GM18870 (cell line): ENCODE results near the gene PAWR.
"Not testable (repeated sequence)": the region's sequence is repeated elsewhere in the genome, so short reads cannot be mapped to it uniquely, and the experiment has no call there.

Experiments
- ATAC-seq: cut with Tn5 transposase; IDR thresholded peaks from one replicate; pipeline ENCODE4 v1.9.1; 2021; ENCODE audit warnings: moderate library complexity; ENCODE audit not compliant: unreplicated experiment

Gene PAWR

DNA sequence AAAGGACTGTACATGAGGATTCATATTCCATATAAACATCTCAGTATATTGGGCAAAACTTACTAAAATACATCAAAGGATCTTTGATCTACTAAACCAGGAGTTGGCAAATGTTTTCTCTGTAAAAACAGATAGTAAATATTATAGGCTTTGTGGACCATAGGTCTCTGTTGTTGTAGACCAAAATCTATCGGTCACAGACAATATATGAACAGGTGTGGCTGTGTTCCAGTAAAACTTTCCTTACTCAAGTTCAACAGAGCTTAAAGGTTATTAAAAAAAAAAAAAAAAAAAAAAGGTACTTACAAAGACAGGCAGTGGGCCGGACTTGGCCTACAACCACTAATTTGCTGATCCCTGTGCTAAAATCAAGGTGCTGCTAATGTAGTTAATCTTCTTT lies 40.3 kb downstream of the PAWR start:
- no peak for ATAC-seq

DNA sequence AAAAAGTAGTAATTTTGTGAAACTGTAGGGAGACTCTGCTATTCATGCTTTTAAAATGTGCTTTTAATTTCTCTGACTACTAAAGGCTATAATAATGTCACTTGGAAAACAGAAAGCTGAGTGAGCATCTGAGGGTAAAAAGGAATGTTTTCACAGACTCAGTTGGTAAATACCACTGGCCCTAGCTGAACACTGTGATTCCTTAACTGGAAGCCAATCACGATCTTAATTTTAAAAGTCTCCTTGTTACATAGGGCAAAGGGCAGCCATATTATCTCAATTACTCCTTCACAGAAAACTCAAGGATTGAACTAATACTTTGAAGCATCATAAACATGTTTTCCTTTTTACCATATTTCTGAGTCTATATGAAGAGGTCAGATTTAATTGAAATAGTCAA lies 41.9 kb downstream of the PAWR start:
- no peak for ATAC-seq

DNA sequence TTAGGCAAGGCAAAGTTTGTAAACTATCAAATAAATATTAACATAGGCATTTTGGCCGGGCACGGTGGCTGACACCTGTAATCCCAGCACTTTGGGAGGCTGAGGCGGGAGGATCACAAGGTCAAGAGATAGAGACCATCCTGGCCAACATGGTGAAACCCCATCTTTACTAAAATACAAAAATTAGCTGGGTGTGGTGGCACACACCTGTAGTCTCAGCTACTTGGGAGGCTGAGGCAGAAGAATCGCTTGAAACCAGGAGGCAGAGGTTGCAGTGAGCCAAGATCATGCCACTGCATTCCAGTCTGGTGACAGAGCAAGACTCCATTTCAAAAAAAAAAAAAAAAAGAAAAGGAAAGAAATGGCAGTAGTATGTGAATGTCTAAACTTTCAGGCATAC lies 43.9 kb downstream of the PAWR start:
- not testable (repeated sequence) for ATAC-seq

DNA sequence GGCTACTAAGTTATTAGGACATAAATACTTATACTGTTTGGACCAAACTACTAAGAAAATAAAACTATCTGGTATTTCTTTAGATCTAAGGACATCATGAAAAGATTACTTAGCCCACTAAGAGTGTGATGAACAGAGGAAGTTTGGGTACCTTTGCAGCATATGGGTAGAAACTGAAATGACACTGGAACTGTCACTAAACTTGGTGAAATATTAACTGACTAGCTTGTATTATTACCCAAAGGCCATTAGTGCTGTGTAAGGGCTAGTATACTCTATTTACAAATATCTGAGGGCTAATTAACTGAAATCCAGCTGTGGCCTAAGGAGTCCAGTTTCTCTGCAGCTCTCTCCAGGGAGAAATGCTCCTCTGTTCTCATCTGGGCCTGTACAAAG lies 45.5 kb downstream of the PAWR start:
- peak; percentile 98 for ATAC-seq

DNA sequence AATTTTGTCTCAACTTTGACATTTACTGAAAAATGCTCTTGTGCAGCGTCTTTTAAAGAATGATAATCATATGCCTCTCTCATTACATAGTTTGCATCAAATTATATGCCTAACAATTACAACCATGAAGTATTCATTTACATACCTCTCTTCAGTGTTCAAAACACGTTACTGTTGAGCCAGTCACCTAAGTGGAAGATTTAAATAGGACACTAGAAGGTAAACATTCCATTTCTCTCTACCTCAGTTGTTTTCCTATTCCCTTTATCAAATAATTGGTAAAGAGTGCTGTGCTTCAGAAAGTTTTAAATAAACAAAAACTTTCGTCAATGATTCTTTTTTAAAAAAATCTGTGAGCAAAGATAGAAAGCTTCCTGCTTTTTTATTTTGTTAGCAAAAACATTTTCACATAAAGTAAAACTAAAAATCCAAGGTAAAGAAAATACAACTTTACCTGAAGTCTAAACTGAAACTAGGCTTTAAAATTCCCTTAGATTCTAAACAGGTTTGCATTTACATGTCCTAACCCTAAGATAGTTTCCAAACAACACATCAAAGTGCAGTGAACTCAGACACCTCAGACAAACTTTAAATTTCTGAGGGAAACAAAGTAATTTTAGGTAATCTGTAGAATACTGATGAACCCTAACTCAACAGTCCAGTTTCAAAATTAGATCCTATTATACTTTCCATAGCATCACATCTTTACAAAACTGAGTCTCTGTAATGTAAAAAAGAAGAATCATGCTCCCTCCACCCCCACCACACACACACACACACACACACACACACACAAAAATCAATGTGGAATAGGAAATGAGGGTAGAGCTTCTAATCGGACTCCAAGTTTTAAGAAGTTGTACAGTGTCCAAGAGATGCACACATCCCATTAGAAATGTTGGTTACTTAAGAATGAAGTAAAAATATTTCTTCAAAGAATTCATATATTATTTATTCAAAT lies 46.2 kb downstream of the PAWR start:
- peak; percentile 24 for ATAC-seq

DNA sequence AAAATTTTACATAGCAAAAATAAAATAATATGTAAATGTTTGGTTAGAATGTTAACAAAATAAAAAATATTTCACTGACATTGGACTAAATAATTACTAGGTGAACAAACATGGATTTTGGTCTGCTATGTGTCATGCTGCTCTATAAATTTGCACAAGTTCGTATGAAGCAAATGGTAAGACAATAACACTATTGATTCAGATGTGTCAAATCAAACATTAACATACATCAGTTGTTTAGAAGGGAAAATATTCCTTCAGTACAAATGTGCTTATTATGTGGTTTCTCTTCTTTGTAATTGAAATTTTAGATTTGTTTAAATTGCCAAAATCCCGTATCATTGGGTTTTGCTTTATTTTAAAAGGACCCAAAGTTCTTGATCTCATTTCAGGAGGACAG lies 46.9 kb downstream of the PAWR start:
- ATAC-seq, result no peak

DNA sequence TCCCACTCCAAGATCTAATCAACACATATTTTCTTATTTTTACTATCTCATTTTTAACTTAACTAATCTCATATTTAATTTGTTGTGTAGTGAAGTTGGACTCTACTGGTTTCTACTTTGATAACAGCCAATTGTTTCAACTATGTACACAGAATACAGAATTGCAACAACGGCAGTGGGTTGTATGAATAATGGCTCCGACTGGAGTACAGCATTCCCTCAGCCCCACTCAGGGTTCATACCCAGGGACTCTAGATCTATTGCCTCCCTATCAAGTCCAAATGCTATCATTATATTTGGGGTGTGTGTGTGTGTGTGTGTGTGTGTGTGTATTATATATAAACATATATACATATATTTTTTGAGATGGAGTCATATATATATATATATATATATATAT lies 52.3 kb downstream of the PAWR start:
- ATAC-seq, result no peak

DNA sequence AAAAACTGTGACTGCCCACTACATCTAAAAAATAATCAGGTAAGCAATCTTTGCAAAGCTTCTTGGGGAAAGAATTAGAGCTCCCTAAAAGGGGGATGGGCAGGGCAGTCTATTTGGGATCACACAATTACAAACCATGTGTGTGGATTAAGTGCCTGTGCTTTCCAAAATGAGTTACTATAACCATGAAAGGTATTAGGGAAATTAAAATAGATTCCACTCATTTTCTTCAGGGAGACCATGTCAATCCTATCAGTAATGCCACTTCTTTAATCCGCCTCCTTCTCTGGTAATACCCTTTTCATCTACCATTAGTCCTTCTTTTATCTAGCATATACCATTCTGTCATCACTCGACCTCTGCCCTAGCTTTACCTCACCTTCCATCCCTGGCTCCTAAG lies 53.7 kb downstream of the PAWR start:
- no peak for ATAC-seq

DNA sequence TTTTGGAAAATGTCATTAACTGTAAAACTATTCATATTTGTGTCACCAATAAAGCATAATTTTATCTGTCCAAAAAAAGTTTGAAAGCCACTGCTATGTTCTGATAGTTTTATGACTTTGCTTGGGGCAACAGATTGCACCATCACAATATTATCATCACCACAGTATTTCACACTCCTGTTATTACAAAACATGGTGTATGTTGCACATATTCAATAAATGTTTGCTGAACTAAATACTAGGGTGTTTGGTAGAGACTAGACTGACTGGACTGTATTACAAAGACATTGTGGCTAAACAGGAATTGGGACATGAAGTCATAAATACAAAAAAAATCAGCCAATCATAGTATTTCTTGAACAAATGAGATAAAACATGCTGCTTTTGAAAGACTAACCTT lies 55.1 kb downstream of the PAWR start:
- no peak for ATAC-seq

DNA sequence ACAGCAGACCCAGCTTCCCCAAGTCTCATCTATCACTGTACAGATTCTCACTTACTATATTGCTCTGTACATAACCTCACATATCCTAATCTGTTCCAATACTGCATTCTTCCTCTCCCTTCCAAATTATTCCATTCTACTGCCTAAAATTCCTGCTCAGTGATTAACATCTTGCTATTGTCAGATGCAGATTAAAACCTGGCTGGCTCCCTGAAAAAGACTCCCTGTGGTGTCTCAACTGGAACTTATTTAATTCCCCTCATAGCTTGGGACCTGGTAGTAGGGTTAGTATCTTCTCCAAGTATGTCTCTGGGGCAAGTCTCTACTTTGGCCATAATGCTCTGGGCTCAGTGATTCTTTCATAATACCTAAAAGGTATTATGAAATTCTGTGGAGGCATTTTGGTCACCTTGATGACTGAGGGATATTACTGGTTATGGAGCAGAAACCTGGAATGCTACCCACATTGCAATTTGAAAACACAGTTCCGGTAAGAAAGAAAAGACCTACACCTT lies 55.8 kb downstream of the PAWR start:
- no peak for ATAC-seq

DNA sequence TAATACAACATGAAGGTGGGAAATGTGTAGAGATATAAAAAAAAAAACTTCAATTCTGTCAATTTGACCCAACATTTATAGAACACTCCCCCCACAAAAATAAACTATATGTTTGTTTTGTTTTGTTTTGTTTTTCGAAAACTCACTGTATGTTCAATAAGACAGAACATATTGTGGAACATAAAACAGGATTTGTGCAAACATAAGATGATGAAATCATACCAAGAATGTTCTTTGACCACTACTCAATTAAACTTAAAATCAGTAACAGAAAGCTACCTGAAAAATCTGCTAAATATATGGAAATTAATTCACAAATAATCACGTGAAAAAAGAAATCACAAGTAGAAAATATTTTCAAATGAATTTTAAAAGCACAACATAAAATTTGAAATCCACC lies 61.2 kb downstream of the PAWR start:
- no peak for ATAC-seq

DNA sequence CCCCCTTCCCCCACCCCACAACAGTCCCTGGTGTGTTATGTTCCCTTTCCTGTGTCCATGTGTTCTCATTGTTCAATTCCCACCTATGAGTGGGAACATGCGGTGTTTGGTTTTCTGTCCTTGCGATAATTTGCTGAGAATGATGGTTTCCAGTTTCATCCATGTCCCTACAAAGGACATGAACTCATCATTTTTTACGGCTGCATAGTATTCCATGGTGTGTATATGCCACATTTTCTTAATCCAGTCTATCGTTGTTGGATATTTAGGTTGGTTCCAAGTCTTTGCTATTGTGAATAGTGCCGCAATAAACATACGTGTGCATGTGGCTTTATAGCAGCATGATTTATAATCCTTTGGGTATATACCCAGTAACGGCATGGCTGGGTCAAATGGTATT lies 64.0 kb downstream of the PAWR start:
- ATAC-seq, result not testable (repeated sequence)

DNA sequence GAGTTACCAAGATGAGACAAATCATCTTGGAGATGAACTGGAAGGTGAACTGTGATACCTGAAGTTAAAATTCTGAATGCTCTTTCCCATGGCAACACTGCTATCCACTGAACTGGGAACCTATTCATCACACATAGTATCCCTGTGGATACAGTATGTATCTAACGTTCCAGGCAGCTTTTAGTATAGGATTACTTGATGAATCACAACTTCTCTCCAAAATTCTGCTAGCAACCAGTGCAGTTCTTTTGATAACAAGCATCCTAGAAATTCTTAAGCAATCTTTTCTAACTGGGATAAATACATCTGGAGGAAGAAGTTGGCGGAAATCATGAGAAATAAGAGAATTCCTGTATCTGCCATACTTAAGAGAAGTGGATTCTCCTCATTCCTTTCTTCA lies 66.4 kb downstream of the PAWR start:
- ATAC-seq, result no peak

DNA sequence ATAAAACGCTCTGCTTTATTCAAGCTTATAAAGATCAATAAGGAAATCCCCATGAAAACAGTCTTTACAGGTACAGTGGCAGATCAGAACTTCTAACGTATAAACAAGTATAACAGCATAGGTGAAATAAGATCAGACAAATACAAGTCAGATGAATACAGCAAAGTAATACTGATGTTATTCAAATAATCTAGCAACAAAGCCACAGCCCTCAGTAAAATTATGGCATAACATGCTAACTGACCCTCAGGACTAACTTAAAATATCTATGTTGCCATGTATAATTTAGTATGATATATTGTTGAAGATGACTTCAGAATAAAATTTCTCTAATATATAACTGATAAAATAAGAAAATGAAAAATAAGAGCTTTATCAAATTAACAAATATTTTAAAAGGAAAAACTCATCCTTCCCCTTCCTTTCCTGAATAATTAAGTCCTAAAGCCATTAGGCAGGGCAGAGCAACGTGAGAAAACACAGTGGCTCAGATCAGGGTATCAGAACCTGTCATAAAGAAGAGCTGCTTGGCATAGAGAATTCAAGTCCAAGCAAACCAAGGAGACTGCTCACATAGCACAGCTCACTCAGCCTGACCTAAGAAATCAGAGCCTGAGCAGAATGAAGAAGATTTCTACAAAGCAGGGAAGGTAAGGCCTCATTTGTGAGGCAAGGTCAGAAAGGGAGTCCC lies 70.7 kb downstream of the PAWR start:
- ATAC-seq, result no peak

DNA sequence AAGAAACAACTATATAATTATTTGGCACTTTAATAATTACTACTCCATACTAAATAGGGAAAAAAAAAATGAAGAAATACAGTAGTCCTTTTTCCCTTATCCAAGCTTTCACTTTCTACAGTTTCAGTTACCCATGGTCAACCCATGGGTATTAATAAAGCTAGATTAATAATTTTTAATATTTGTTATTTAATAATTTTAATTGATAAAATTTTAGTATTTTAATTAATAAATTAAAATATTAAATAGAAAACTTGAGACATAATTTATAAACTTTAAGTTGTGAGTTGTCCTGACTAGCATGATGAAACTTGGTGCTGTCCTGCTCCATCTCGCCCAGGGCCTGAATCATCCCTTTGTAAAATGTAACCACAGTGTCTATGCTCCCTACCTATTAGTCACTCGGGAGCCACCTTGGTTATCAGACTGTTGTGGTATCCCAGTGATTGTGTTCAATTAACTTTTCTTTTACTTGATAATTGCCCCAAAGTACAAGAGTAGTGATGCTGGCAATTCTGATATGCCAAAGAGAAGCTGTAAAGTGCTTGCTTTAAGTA lies 71.8 kb downstream of the PAWR start:
- no peak for ATAC-seq

DNA sequence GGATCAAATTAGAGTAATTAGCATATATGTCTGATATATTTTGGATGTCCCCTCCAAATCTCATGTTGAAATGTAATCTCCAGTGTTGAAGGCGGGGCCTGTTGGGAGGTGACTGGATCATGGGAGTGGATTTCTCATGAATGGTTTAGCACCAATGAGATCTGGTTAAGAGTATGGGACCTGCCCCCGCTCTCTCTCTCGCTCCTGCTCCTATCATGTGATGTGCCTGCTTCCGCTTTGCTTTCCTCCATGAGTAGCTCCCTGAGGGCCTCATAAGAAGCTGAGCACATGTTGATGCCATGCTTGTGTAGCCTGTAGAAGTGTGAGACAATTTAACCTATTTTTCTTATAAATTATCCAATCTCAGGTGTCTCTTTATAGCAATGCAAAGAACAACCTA lies 73.1 kb downstream of the PAWR start:
- no peak for ATAC-seq

DNA sequence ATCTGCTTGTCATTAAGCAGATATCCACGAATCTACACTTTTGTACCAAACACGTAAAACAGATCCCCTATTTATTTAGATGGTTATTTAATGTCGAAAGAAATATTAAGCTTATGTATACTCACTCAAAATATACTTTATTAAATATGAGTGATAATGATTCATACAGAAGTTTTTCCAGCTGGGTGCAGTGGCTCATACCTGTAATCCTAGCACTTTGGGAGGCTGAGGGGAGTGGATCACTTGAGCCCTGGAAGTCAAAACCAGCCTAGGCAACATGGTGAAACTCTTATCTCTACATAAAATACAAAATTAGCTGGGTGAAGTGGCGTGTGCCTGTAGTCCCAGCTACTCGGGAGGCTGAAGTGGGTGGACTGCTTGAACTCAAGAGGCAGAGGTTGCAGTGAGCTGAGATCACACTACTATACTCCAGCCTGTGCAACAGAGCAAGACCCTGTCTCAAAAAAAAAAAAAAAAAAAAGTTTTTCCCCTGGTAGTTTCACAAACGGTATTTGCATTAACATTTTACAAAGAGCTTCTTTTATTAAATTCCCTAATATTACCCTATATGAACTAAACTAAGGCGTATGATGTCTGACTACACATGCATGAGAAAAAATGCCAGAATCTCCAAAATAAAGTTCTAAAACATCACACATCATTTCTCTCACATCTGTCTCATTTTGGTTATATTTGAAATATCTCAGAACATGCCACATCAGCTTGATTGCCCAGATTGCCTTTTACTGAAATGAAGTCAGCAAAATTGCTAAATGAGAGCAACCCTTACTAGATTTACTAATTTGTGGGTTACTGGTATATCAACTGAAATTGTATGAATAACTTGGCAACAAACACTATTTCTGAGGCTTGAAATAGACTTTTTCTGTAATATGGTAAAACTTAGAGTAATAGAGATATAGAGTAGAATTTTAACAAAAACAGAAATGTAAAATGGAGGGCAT lies 74.9 kb downstream of the PAWR start:
- ATAC-seq, result peak; percentile 53

DNA sequence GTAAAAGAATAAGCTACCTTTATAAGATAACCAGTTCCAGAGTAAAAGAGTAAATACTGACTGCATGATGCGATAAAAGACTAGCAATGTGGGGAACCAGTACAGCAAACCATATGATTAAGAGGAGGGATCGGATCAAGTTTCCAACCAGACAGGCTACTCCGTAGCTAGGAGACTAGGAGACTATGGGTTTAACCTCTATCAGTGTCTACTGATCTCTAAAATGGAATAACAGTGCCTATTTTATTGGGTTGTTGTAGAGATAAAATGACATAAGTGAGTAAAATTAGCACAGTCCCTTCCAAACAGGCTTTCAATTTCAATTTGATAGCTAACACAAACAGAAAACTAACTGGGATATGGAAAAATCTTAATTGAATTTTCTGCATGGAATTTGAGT lies 76.0 kb downstream of the PAWR start:
- no peak for ATAC-seq

DNA sequence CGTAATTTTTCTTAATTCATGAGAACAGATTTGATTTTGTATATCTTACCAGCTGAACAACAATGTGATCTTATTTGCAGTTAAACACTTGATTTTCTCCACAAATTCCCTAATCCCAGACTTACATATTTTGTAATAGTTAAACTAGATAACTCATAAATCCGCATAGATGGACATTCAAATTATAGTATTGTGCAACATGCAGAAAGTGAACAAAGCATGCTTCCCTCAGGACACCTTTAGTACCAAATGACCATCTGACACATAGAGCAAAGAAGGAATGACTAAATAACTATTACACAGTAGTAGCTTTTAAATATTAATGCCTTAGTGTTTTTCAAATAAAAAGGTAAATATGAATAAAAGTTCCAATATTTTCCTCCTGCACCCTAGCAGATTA lies 88.9 kb downstream of the PAWR start:
- ATAC-seq, result no peak

DNA sequence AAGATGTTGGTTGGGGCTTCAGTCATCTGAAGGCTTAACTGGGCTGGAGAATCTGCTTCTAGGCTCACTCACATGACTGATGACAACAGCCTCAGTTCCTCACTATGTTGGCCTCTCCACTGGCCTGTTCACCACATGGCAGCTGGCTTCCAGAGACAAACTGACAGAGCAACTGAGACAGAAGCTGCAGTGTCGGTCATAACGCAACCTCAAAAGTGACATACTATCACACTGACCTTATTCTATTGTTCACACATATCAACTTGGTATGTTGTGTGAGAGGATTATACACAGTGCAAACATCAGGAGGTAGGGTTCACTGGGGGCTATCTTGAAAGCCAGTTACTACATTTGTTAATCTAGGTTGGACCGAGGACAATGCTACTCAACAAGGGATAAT lies 92.9 kb downstream of the PAWR start:
- ATAC-seq, result no peak
